K562 (cell line): ENCODE data around the gene MLC1. TPM values are rescaled to one million over a fixed set of nuclear protein-coding genes. Genes with fewer than 3 reads are reported as not detected.
A peak's percentile ranks its signal among the peaks of the same experiment; 100 is the strongest.

Source experiments
- CEBPB ChIP-seq: fragments of 450-650 bp; IDR thresholded peaks from 2 replicates; pipeline ENCODE4 v1.6.1; 2016; ENCODE audit warnings: missing genetic modification characterization, missing compliant biosample characterization
- HEY1 ChIP-seq: fragments of 250-450 bp; sonication (Bioruptor Pico); IDR thresholded peaks from 2 replicates; pipeline ENCODE4 v1.5.0; 2020; ENCODE audit warnings: mild to moderate bottlenecking, moderate library complexity, borderline replicate concordance
- NFE2L1 ChIP-seq: fragments of 450-650 bp; IDR thresholded peaks from 2 replicates; pipeline ENCODE4 v1.6.1; 2016; ENCODE audit warnings: missing genetic modification characterization, low read depth, mild to moderate bottlenecking, missing compliant biosample characterization, moderate library complexity, borderline replicate concordance
- RBM17 ChIP-seq: fragments of 200-400 bp; formaldehyde crosslinking; IDR thresholded peaks from 2 replicates; pipeline ENCODE4 v1.6.1; 2017; ENCODE audit warnings: low read depth, mild to moderate bottlenecking, low read length, borderline replicate concordance
- RFX7 ChIP-seq: fragments of 250-450 bp; sonication (Bioruptor Pico); IDR thresholded peaks from 2 replicates; pipeline ENCODE4 v1.5.1; 2021; ENCODE audit warnings: mild to moderate bottlenecking
- SP2 ChIP-seq: IDR thresholded peaks from 2 replicates; pipeline ENCODE4 v1.6.1; 2011; ENCODE audit warnings: mild to moderate bottlenecking, low read depth, low read length, moderate library complexity; ENCODE audit not compliant: poor library complexity, severe bottlenecking; ENCODE audit errors: extremely low read depth
- ZNF263 ChIP-seq: sonication (generic); formaldehyde crosslinking; IDR thresholded peaks from 2 replicates; pipeline ENCODE4 v1.8.0; 2022; ENCODE audit warnings: mild to moderate bottlenecking, missing genetic modification reagents, borderline replicate concordance
- ZNF274 ChIP-seq: IDR thresholded peaks from 2 replicates; pipeline ENCODE4 v1.6.1; 2011; ENCODE audit warnings: low read depth, mild to moderate bottlenecking, low read length, moderate library complexity, borderline replicate concordance
- ZNF444 ChIP-seq: fragments of 250-450 bp; sonication (Bioruptor Pico); IDR thresholded peaks from 2 replicates; pipeline ENCODE4 v1.4.0; 2020; ENCODE audit warnings: mild to moderate bottlenecking, moderate library complexity
- polyA plus RNA-seq, 8 experiments: library from polyadenylated mRNA; depleted of rRNA in 4 of 8; stranded (reverse) in 5 of 8; unstranded in 3 of 8; fragments of >200 nt; fragmentation: Nextera tagmentation in 2 of 8; fragmentation: Illumina TruSeq in 1 of 8; extraction: Ambion mirVana in 2 of 8; extraction: Trizol in 1 of 8; gene quantifications; 2 replicates each; pipeline versions ENCODE4 v1.2.1 to v1.2.3, GENCODE V29; 2011 to 2014; ENCODE audit warnings: inconsistent platforms in 1 of 8, missing spikeins in 1 of 8
- total RNA-seq, 7 experiments: library from RNA; depleted of rRNA in 6 of 7; stranded (reverse); fragments of >200 nt in 6 of 7; fragmentation: Illumina TruSeq in 2 of 7; extraction: Trizol in 2 of 7; gene quantifications; 2 replicates each; pipeline versions ENCODE4 v1.2.1 to v1.2.3, GENCODE V29; 2011 to 2021; ENCODE audit warnings: low replicate concordance in 1 of 7
- TF ChIP-seq, protein P1 (sequence below): fragments of 200-800 bp; sonication (Bioruptor generic); IDR thresholded peaks from 2 replicates; pipeline ENCODE4 v1.6.1; 2017; ENCODE audit warnings: missing genetic modification characterization, missing compliant biosample characterization

Gene MLC1
- total and polyA plus RNA-seq, 9 of the 15 experiments (the other 6 are each of a cell fraction or from before 2014, with no cell fraction given) = 0.06 to 0.98 (median 0.39) TPM

DNA sequence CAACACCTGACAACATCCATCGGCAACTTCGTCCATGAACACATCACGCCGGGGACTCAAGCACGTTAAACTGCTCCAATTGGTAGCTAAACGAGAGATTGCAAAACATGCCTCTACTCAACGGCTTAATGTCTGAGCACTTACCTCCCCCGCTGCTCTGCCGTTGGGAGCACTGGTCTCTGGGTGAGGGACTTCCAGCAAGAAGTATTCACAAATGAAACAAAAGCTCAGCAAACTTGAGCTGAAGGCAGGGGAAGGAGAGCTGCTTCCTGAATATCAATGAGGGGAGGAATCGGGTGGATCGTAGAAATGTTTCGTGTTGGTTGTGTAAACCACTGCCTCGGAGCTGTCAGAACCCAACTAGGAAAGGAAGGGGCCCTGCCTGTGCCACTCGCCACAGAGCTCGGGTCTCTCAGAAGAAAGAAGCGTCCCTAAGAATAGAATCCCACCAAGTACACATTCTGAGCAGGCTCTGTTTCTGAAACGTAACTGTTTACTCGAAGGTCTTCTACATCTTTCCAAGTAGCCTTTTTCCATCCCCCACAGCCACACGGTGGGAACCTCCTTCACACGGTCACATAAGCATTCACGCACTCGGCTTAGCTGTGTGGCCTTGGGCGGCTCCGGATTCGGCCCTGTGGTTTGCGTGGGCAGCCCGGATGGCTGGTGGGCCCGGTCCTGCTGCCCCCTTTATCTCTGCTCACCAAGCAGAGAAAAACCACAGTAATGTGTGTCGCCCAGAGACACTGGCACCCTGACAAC is at the start of gene MLC1 (continued):
- no peak for TF ChIP-seq RFX7 (CRISPR knock-in tag)
- peak; percentile 74 for TF ChIP-seq ZNF263 (CRISPR knock-in tag)
- TF ChIP-seq CEBPB (tag) = peak; percentile 76
- TF ChIP-seq ZNF444 (CRISPR knock-in tag) = no peak
- no peak for TF ChIP-seq HEY1
- TF ChIP-seq ZNF274 = no peak
- TF ChIP-seq, protein P1, sequence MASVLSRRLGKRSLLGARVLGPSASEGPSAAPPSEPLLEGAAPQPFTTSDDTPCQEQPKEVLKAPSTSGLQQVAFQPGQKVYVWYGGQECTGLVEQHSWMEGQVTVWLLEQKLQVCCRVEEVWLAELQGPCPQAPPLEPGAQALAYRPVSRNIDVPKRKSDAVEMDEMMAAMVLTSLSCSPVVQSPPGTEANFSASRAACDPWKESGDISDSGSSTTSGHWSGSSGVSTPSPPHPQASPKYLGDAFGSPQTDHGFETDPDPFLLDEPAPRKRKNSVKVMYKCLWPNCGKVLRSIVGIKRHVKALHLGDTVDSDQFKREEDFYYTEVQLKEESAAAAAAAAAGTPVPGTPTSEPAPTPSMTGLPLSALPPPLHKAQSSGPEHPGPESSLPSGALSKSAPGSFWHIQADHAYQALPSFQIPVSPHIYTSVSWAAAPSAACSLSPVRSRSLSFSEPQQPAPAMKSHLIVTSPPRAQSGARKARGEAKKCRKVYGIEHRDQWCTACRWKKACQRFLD (CRISPR knock-in tag) = peak; percentile 68; the same call in 1 of the 2 replicates
- TF ChIP-seq NFE2L1 = no peak
- TF ChIP-seq SP2 = no peak
- TF ChIP-seq RBM17 = no peak
- TF ChIP-seq, all 486 proteins: peak for 10
